Measurements from ENCODE around the gene SNX25.

DNA sequence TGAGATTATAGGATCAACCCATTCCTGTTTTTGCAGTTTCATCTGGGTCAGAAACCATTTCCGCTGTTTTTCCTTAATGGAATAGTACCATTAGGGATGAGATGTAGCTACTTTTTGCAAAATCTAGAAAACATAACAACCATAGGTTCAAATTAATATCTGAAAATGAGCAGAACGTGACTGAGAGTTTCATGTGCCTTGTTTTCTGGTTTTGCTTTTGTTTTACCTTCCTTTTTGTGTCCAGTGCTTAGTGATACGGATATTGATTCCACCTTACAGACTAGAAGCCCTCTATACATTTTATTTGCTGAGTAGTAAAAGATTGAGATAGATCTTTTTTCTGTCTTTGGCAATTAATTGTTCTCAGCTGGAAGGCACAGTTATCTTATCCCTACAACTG lies 46.5 kb downstream of the SNX25 start:
- TF ChIP-seq, protein P1, sequence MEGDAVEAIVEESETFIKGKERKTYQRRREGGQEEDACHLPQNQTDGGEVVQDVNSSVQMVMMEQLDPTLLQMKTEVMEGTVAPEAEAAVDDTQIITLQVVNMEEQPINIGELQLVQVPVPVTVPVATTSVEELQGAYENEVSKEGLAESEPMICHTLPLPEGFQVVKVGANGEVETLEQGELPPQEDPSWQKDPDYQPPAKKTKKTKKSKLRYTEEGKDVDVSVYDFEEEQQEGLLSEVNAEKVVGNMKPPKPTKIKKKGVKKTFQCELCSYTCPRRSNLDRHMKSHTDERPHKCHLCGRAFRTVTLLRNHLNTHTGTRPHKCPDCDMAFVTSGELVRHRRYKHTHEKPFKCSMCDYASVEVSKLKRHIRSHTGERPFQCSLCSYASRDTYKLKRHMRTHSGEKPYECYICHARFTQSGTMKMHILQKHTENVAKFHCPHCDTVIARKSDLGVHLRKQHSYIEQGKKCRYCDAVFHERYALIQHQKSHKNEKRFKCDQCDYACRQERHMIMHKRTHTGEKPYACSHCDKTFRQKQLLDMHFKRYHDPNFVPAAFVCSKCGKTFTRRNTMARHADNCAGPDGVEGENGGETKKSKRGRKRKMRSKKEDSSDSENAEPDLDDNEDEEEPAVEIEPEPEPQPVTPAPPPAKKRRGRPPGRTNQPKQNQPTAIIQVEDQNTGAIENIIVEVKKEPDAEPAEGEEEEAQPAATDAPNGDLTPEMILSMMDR (IDR thresholded peaks at IDR 0.05) = no peak
- no peak for TF ChIP-seq POLR2A (IDR thresholded peaks at IDR 0.05)
